SK-N-SH treated with all-trans-retinoic acid at 6 μM for 48 hours (cell line): ENCODE measurements around the gene PTGDR2.

ENCODE experiments used
- ARNTL ChIP-seq: fragments of 450-650 bp; formaldehyde crosslinking; IDR thresholded peaks from 2 replicates; pipeline ENCODE4 v1.5.0; 2020; ENCODE audit warnings: low read depth, mild to moderate bottlenecking, moderate library complexity, borderline replicate concordance
- GLIS3 ChIP-seq: fragments of 250-450 bp; sonication (Bioruptor Pico); IDR thresholded peaks from 2 replicates; pipeline ENCODE4 v1.5.0; 2020; ENCODE audit warnings: mild to moderate bottlenecking, moderate library complexity
- RARB ChIP-seq: fragments of 250-450 bp; sonication (Bioruptor Pico); IDR thresholded peaks from 2 replicates; pipeline ENCODE4 v1.8.0; 2021; ENCODE audit warnings: mild to moderate bottlenecking, moderate library complexity
- SNAI2 ChIP-seq: fragments of 250-450 bp; sonication (Bioruptor Pico); IDR thresholded peaks from 2 replicates; pipeline ENCODE4 v1.5.0; 2020; ENCODE audit warnings: mild to moderate bottlenecking, moderate library complexity
- ZC3H10 ChIP-seq: fragments of 250-450 bp; sonication (Bioruptor Pico); IDR thresholded peaks from 2 replicates; pipeline ENCODE4 v1.5.1; 2021; ENCODE audit warnings: mild to moderate bottlenecking, moderate library complexity
- ZFP3 ChIP-seq: fragments of 250-450 bp; sonication (Bioruptor Pico); IDR thresholded peaks from 2 replicates; pipeline ENCODE4 v1.5.0; 2020; ENCODE audit warnings: mild to moderate bottlenecking, moderate library complexity
- ZFP30 ChIP-seq: fragments of 450-650 bp; formaldehyde crosslinking; IDR thresholded peaks from 2 replicates; pipeline ENCODE4 v1.5.0; 2022; ENCODE audit warnings: mild to moderate bottlenecking, moderate library complexity
- ZNF8 ChIP-seq: fragments of 450-650 bp; formaldehyde crosslinking; IDR thresholded peaks from 2 replicates; pipeline ENCODE4 v1.5.0; 2020; ENCODE audit warnings: mild to moderate bottlenecking, moderate library complexity
- TF ChIP-seq, protein P1 (sequence below): fragments of 250-450 bp; sonication (Bioruptor Pico); IDR thresholded peaks from 2 replicates; pipeline ENCODE4 v1.8.0; 2020; ENCODE audit warnings: mild to moderate bottlenecking, moderate library complexity, borderline replicate concordance
- TF ChIP-seq, protein P2 (sequence below): fragments of 250-450 bp; sonication (Bioruptor Pico); IDR thresholded peaks from 2 replicates; pipeline ENCODE4 v1.8.0; 2021; ENCODE audit warnings: low read depth, mild to moderate bottlenecking, moderate library complexity, borderline replicate concordance
- TF ChIP-seq, protein P3 (sequence below): fragments of 250-450 bp; sonication (Bioruptor Pico); IDR thresholded peaks from 2 replicates; pipeline ENCODE4 v1.5.0; 2020; ENCODE audit warnings: mild to moderate bottlenecking, moderate library complexity

DNA sequence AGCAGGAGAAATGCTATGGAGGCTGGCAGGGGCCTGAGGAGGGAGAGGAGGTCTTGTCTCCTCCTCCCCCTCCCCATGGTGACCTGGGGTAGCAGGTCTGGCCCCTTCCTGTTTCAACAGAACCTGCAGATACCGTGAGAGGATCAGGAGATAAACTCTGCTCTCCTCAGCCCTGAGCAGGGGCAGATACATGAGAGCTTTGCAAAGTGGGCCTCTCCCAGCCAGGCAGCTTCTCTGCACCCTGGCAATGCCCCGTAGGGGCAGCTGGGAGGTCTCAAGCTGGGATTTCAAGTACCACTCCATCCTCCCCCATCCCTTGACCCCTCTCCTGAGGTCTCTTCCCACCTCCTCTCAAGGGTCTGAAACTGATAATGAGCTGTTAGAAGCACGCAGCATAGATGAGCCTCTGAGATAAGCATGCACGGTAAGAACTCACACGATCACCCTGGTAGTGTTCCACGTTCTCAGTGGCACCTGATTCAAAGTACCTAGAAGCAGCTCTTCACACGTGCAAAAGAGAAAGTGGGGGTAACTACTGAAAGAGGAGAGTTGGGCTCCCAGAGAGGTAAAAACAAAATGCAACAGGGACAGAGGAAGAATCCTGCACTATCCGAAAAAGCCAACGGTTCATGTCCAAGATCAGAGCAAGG lies 18.8 kb downstream of the PTGDR2 start:
- TF ChIP-seq, protein P1, sequence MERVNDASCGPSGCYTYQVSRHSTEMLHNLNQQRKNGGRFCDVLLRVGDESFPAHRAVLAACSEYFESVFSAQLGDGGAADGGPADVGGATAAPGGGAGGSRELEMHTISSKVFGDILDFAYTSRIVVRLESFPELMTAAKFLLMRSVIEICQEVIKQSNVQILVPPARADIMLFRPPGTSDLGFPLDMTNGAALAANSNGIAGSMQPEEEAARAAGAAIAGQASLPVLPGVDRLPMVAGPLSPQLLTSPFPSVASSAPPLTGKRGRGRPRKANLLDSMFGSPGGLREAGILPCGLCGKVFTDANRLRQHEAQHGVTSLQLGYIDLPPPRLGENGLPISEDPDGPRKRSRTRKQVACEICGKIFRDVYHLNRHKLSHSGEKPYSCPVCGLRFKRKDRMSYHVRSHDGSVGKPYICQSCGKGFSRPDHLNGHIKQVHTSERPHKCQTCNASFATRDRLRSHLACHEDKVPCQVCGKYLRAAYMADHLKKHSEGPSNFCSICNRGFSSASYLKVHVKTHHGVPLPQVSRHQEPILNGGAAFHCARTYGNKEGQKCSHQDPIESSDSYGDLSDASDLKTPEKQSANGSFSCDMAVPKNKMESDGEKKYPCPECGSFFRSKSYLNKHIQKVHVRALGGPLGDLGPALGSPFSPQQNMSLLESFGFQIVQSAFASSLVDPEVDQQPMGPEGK: no peak
- TF ChIP-seq RARB (CRISPR knock-in tag) (no peak), SNAI2 (CRISPR knock-in tag) (no peak), ARNTL (no peak), ZFP3 (CRISPR knock-in tag) (no peak), GLIS3 (CRISPR knock-in tag) (no peak), ZFP30 (no peak), ZNF8 (CRISPR knock-in tag) (no peak), ZC3H10 (CRISPR knock-in tag) (no peak)
- TF ChIP-seq, protein P2, sequence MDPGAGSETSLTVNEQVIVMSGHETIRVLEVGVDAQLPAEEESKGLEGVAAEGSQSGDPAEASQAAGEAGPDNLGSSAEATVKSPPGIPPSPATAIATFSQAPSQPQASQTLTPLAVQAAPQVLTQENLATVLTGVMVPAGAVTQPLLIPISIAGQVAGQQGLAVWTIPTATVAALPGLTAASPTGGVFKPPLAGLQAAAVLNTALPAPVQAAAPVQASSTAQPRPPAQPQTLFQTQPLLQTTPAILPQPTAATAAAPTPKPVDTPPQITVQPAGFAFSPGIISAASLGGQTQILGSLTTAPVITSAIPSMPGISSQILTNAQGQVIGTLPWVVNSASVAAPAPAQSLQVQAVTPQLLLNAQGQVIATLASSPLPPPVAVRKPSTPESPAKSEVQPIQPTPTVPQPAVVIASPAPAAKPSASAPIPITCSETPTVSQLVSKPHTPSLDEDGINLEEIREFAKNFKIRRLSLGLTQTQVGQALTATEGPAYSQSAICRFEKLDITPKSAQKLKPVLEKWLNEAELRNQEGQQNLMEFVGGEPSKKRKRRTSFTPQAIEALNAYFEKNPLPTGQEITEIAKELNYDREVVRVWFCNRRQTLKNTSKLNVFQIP (CRISPR knock-in tag): no peak
- TF ChIP-seq, protein P3, sequence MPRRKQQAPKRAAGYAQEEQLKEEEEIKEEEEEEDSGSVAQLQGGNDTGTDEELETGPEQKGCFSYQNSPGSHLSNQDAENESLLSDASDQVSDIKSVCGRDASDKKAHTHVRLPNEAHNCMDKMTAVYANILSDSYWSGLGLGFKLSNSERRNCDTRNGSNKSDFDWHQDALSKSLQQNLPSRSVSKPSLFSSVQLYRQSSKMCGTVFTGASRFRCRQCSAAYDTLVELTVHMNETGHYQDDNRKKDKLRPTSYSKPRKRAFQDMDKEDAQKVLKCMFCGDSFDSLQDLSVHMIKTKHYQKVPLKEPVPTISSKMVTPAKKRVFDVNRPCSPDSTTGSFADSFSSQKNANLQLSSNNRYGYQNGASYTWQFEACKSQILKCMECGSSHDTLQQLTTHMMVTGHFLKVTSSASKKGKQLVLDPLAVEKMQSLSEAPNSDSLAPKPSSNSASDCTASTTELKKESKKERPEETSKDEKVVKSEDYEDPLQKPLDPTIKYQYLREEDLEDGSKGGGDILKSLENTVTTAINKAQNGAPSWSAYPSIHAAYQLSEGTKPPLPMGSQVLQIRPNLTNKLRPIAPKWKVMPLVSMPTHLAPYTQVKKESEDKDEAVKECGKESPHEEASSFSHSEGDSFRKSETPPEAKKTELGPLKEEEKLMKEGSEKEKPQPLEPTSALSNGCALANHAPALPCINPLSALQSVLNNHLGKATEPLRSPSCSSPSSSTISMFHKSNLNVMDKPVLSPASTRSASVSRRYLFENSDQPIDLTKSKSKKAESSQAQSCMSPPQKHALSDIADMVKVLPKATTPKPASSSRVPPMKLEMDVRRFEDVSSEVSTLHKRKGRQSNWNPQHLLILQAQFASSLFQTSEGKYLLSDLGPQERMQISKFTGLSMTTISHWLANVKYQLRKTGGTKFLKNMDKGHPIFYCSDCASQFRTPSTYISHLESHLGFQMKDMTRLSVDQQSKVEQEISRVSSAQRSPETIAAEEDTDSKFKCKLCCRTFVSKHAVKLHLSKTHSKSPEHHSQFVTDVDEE (CRISPR knock-in tag): no peak
